Retinal pigment epithelial cell (primary cell): ENCODE results near the gene DOCK2.

Source experiments
- DNase-seq: peaks from one replicate; pipeline ENCODE4 v3.0.0-alpha.2; 2010; ENCODE audit warnings: low read depth
- H3K4me3 ChIP-seq: 2 replicates; pipeline ENCODE4 v1.5.1; 2011; ENCODE audit warnings: mild to moderate bottlenecking, low read length, control low read depth, moderate library complexity
- CTCF ChIP-seq: conservative IDR thresholded peaks from 2 replicates; pipeline ENCODE4 v1.5.1; 2011; ENCODE audit warnings: low read depth, low read length, control low read depth, inconsistent platforms

DOCK2 gene

DNA sequence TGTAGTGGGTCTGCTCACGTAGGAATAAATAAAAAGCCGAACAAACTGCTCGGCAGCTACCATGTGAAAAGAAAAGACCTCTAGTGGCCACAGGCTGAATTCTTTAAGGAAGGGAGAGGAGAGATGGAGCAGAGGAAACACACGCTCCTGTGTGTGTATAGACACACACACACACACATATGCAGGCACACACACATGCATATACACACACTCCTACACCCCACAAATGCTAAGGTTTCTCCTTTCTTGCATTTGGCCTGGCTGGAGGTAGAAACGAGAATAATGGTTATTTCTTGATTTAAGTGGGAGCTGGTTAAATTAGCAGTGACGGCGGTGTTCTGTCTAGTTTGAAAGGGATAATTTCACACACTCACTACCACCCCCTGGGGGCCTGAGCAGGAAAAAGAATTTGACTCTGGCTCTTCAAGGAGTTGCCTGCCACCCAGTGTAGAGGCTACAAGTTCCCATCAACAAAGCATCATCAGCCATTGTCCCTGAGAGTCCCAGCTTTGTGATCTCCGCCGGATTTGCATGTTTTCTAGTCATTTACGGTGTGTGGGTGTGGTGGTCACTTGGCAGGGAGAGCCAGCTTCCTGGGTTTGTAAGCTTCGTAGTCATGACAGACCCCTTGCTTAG is 343.5 kb downstream of the DOCK2 start, which contains the start of gene INSYN2B:
TSS of gene INSYN2B (minus strand) at position 78 of the 636 bp plus-strand sequence. CDS start 96,597 bp downstream, outside the sequence.
- DNase-seq, result peak; percentile 66
- TF ChIP-seq CTCF, result peak; percentile 69
- peak within 1 kb of the TSS; percentile 52 for H3K4me3 ChIP-seq

DNA sequence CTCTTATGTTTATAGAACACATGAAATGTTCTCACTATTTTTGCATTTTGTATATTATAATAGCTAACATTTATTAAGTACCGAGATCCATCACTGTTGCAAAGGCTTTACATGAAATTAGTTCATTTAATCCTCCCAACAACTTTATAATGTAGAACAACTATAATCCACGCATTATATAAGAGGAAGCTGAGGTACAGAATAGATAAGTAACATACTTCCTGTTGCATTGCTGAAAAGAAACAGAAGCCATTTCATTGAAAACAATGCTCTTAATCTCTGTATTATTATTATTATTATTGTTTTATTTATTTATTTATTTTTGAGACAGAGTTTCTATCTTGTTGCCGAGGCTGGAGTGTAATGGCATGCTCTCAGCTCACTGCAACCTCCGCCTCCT is 351.1 kb downstream of the DOCK2 start:
- no peak for DNase-seq
- no peak overlapping the region for H3K4me3 ChIP-seq
- TF ChIP-seq CTCF, result no peak

DNA sequence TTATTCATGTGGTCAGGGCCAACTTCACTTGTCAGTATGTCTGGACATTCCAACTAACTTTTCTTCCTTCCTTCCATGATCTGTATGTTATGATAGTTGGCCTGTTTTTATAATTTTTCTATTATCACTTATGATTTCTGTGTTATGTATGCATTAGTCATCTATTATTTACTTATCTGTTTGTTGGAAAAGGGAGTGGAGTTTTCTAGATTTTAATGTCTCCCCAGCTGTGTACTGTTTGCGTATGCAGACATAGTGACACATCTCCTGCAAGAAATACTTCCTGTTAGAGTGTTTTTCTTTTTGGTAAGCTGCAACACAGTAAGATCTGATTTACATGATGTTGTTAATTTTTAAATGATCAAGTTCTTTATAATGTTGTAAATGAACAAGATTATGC is 351.9 kb downstream of the DOCK2 start:
- no peak for DNase-seq
- no peak overlapping the region for H3K4me3 ChIP-seq
- TF ChIP-seq CTCF, result no peak

- TF ChIP-seq CTCF, result no peak
- no peak for DNase-seq
- H3K4me3 ChIP-seq, result no peak overlapping the region
These were observed 352.3 kb downstream of the DOCK2 start for GRCh38 chr5:169989365-169989764.

GRCh38 chr5:169991115-169991869 is 354.2 kb downstream of the DOCK2 start:
- TF ChIP-seq CTCF, result no peak
- no peak overlapping the region for H3K4me3 ChIP-seq
- no peak for DNase-seq

GRCh38 chr5:169992789-169993484 is 355.9 kb downstream of the DOCK2 start:
- no peak for DNase-seq
- TF ChIP-seq CTCF, result no peak
- H3K4me3 ChIP-seq, result no peak overlapping the region

DNA sequence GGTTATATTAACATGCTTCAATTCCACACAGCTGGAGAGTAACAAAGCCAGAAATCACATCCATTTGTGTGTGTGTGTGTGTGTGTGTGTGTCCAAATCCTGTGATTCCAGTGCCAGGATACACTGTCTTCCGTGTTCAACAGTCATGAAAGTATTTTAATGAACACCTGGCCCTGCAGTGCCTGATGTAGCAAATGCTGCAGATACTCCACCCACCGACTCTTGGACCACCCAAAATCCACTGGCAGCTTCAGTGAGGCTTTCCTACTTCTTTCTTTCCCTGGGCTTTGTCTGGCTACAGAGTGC is 356.4 kb downstream of the DOCK2 start:
- TF ChIP-seq CTCF, result no peak
- no peak for DNase-seq
- H3K4me3 ChIP-seq, result no peak overlapping the region
